Osteocyte (in vitro differentiated cells): Measurements from ENCODE around the gene JAK1. TPM values are rescaled to one million over a fixed set of nuclear protein-coding genes. Genes with fewer than 3 reads are reported as not detected.

ENCODE experiments used
- DNase-seq: peaks from one replicate; pipeline ENCODE4 v3.0.0; 2021; ENCODE audit warnings: mixed read lengths; ENCODE audit not compliant: unreplicated experiment; ENCODE audit errors: extremely low spot score
- H3K27ac Mint-ChIP-seq: one replicate; pipeline ENCODE4 v1.8.0; 2021; ENCODE audit warnings: mild to moderate bottlenecking, mixed read lengths; ENCODE audit not compliant: unreplicated experiment
- H3K27me3 Mint-ChIP-seq: one replicate; pipeline ENCODE4 v1.8.0; 2021; ENCODE audit warnings: mixed read lengths; ENCODE audit not compliant: unreplicated experiment
- H3K36me3 Mint-ChIP-seq: one replicate; pipeline ENCODE4 v1.8.0; 2021; ENCODE audit warnings: mixed read lengths; ENCODE audit not compliant: unreplicated experiment
- H3K4me1 Mint-ChIP-seq: one replicate; pipeline ENCODE4 v1.8.0; 2021; ENCODE audit warnings: mixed read lengths; ENCODE audit not compliant: unreplicated experiment
- H3K4me3 Mint-ChIP-seq: one replicate; pipeline ENCODE4 v1.8.0; 2021; ENCODE audit warnings: mild to moderate bottlenecking, moderate library complexity, mixed read lengths; ENCODE audit not compliant: unreplicated experiment
- H3K9me3 Mint-ChIP-seq: one replicate; pipeline ENCODE4 v1.8.0; 2021; ENCODE audit warnings: mixed read lengths; ENCODE audit not compliant: unreplicated experiment
- total RNA-seq: library from RNA; stranded (reverse); gene quantifications from 2 replicates; pipeline ENCODE4 v1.2.1, GENCODE V29; 2021
- TF ChIP-seq, protein P1 (sequence below): fragments of 200-600 bp; sonication (generic); IDR thresholded peaks from 2 replicates; pipeline ENCODE4 v1.5.0; 2021; ENCODE audit warnings: antibody characterized with exemption, mild to moderate bottlenecking, moderate library complexity

The JAK1 gene
- total RNA-seq, 1 donor from 2014 or later = 103 TPM

DNA sequence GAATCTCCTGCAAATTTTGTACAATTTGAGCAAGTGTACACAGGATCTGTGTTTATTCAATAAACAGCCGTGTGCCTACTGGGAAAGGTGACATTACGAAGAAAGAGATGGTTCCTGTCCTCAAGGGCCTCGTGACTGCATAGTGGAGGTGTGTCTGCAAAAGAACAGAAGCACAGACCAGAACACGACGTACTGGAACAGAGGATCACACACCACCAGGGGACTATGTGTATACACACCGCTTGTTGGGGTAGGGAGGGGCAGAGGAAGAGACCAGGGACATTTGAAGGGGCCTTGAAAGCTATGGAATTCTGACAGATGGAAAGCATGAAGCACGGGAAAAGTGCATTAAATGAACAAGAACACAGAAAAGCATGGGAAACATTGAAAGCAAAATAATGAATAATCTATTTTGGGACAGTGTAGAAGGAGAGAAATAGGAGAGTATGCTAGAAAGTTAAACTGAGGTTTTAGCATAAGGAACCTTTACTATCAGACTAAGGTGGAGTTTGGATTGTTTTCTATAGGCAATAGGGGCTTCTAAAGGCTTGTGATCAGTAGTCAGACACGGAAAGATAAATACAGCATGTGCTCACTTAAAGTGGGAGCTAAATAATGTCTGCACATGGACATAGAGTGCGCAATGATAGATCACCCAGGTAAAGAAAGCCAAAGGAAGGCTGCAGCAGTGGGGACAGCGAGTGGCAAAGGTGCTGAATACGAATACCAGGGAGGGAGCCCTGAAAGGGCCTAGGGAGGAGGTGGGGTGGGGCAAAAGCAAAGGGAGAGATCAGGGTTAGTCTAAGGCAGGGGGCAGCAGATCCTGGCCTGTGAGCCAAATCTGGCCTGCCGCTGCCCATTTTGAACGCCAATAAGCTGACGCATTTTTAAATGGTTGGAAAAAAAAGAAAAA, 11.0 kb downstream of the JAK1 start:
- Mint-ChIP-seq H3K4me3 (no peak overlapping the region), H3K27me3 (no peaks in the 10 kb centered on the region)
- DNase-seq = no peak

DNA sequence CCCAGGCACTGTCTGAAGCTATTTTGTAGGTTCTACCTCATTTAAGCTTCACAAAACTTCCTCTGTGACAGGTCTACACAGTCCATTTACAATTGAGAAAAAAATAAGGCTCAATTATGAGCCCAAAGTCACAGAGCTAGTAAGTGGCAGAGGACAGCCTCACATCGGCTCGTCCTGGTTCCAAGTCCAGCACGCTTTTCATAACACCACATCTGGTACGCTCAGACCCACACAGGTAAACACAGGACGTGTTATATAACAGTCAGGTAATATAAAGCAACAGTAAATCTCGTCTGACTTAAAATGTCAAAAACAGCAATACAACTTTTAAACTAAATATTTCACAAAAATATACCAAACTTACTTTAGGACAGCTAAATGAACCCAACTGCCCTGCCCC, 13.1 kb downstream of the JAK1 start:
- Mint-ChIP-seq H3K9me3 (no peaks in the 10 kb centered on the region), H3K27ac (no peak overlapping the region), H3K4me1 (peaks cover 20% of the 10 kb centered on the region), H3K27me3 (no peaks in the 10 kb centered on the region), H3K4me3 (no peak overlapping the region), H3K36me3 (no peaks in the 10 kb centered on the region)
- TF ChIP-seq, protein P1, sequence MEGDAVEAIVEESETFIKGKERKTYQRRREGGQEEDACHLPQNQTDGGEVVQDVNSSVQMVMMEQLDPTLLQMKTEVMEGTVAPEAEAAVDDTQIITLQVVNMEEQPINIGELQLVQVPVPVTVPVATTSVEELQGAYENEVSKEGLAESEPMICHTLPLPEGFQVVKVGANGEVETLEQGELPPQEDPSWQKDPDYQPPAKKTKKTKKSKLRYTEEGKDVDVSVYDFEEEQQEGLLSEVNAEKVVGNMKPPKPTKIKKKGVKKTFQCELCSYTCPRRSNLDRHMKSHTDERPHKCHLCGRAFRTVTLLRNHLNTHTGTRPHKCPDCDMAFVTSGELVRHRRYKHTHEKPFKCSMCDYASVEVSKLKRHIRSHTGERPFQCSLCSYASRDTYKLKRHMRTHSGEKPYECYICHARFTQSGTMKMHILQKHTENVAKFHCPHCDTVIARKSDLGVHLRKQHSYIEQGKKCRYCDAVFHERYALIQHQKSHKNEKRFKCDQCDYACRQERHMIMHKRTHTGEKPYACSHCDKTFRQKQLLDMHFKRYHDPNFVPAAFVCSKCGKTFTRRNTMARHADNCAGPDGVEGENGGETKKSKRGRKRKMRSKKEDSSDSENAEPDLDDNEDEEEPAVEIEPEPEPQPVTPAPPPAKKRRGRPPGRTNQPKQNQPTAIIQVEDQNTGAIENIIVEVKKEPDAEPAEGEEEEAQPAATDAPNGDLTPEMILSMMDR = no peak
- no peak for DNase-seq

More for the DNA sequence above, 11.0 kb downstream of the JAK1 start:
- no peaks in the 10 kb centered on the region for H3K36me3 Mint-ChIP-seq
- no peaks in the 10 kb centered on the region for H3K9me3 Mint-ChIP-seq
- H3K4me1 Mint-ChIP-seq = peaks cover 13% of the 10 kb centered on the region
- TF ChIP-seq, protein P1 = no peak
- H3K27ac Mint-ChIP-seq = no peak overlapping the region

DNA sequence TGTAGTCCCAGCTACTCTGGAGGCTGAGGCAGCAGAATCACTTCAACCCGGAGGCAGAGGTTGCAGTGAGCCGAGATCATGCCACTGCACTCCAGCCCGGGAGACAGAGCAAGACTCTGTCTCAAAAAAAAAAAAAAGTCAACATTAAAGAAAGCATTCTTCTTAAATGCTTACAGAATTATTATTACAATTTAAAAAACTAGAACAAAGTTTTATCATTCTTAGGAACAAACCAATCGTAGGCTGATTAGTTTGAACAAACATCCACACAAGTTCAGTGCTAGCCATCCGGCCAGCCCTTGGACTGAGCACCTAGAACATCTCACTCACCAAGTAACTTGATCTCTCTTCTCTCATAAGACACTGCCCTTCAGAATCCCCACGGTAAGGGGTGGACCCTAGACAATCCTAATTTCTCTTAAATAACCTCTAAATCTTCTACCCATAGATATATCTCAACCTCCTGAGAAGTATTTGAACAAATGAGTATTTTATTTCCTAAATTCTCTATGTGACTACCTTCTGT, 16.0 kb downstream of the JAK1 start:
- Mint-ChIP-seq H3K4me3 (no peak overlapping the region), H3K9me3 (no peaks in the 10 kb centered on the region), H3K27ac (no peak overlapping the region), H3K27me3 (no peaks in the 10 kb centered on the region), H3K36me3 (peaks cover 2% of the 10 kb centered on the region), H3K4me1 (peaks cover 27% of the 10 kb centered on the region)
- no peak for DNase-seq
- TF ChIP-seq, protein P1 = no peak

DNA sequence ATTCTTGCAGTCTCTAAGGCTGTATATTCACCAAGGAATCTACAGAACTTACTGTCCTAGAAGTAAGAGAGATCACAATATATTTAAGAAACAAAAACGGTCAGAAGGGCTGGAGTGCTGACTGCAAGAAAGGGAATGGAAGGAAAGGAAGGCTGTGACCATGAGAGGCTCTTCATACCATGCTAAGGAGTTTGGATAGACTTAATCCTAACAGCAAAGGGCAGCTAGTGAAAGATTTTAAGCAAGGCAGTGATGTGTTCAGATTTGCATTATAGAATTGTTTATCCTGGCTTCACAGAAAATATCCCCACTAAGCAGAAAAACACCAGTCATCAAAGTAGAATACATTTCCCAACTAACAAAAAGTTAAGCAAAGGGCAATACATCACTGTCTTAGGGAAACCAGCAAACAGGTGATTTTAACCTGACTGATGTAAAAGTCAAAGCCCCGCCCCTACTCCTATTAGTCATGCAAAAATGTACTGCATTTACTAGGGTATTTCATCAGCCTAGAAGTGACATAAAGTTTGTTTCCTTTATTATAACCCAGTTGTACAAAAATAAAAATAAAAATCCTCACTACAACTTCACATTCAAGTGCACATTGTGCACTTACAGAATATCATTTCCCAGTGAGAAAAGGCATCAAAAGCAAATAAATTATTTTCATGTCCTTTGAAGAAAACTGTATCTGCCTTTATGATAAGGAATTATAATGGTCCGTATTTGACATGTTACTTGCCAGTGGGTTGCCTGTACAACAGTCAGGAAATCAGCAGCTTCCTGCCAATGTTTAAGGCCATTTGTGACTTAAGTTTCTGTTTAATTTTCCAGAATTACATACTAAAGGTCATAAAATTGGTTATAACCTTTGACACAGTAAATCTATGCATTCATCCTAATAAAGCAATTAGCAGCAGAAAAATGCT, 17.2 kb downstream of the JAK1 start:
- DNase-seq = no peak
- Mint-ChIP-seq H3K4me1 (peaks cover 30% of the 10 kb centered on the region), H3K9me3 (no peaks in the 10 kb centered on the region), H3K27me3 (no peaks in the 10 kb centered on the region), H3K27ac (peak overlapping the region; percentile 39), H3K4me3 (no peak overlapping the region), H3K36me3 (peaks cover 2% of the 10 kb centered on the region)
- TF ChIP-seq, protein P1 = no peak
